Uterus (tissue), 4 donors: ENCODE results near the gene POLE. TPM values are rescaled to one million over a fixed set of nuclear protein-coding genes. Genes with fewer than 3 reads are reported as not detected.
A peak's percentile ranks its signal among the peaks of the same experiment; 100 is the strongest.

Experiments
- DNase-seq, 2 donors: peaks; one replicate each; pipeline ENCODE4 v3.0.0-alpha.2; 2019 to 2020
- H3K27ac ChIP-seq, 2 donors: fragments of 200-600 bp; sonication (generic); 1 replicate in 1 of 2; 2 replicates in 1 of 2; pipeline ENCODE4 v1.5.1; 2016 to 2018
- H3K27me3 ChIP-seq, 2 donors: fragments of 200-600 bp; sonication (generic); one replicate each; pipeline ENCODE4 v1.5.1; 2018 to 2019; ENCODE audit warnings: control low read depth in 1 of 2
- H3K36me3 ChIP-seq, 2 donors: fragments of 200-600 bp; sonication (generic); one replicate each; pipeline ENCODE4 v1.5.1; 2019; ENCODE audit warnings: control low read depth in 1 of 2
- H3K4me1 ChIP-seq, 2 donors: fragments of 200-600 bp; sonication (generic); one replicate each; pipeline ENCODE4 v1.5.1; 2018 to 2019; ENCODE audit warnings: control low read depth in 1 of 2
- H3K4me3 ChIP-seq, 2 donors: fragments of 200-600 bp; sonication (generic); 1 replicate in 1 of 2; 2 replicates in 1 of 2; pipeline ENCODE4 v1.5.1; 2018 to 2019; ENCODE audit warnings: mild to moderate bottlenecking in 1 of 2
- H3K9me3 ChIP-seq, 2 donors: fragments of 200-600 bp; sonication (generic); one replicate each; pipeline ENCODE4 v1.5.1; 2019; ENCODE audit warnings: control low read depth in 1 of 2
- POLR2A ChIP-seq, 2 donors: fragments of 450-650 bp; IDR thresholded peaks; one replicate each; pipeline ENCODE4 v1.6.1; 2016; ENCODE audit warnings: antibody characterized with exemption in 2 of 2, mild to moderate bottlenecking in 1 of 2, moderate library complexity in 1 of 2
- intact Hi-C: fragments of 100-400 bp; cut with DNase I; formaldehyde crosslinking; loops from one replicate; pipeline ENCODE4 v1.15.1; 2023; ENCODE audit warnings: low total_unique reads
- total RNA-seq, 4 donors: library from RNA; depleted of rRNA in 3 of 4; stranded (reverse); fragments of >200 nt in 3 of 4; gene quantifications; one replicate each; pipeline versions ENCODE4 v1.1.0 to v1.2.4, GENCODE V29; 2014 to 2023
- TF ChIP-seq, protein P1 (sequence below), 4 experiments: fragments of 200-600 bp in 2 of 4; fragments of 450-650 bp in 2 of 4; sonication (generic) in 2 of 4; IDR thresholded peaks; one replicate each; pipeline ENCODE4 v1.5.1; 2016 to 2019; ENCODE audit warnings: antibody characterized with exemption in 4 of 4, mild to moderate bottlenecking in 2 of 4, moderate library complexity in 1 of 4
- donor health status: DM: yes; HTN: yes; CAD: no.

The POLE gene
- total RNA-seq, 4 donors from 2014 or later: 7.7 to 71.3 (median 28.8) TPM

DNA sequence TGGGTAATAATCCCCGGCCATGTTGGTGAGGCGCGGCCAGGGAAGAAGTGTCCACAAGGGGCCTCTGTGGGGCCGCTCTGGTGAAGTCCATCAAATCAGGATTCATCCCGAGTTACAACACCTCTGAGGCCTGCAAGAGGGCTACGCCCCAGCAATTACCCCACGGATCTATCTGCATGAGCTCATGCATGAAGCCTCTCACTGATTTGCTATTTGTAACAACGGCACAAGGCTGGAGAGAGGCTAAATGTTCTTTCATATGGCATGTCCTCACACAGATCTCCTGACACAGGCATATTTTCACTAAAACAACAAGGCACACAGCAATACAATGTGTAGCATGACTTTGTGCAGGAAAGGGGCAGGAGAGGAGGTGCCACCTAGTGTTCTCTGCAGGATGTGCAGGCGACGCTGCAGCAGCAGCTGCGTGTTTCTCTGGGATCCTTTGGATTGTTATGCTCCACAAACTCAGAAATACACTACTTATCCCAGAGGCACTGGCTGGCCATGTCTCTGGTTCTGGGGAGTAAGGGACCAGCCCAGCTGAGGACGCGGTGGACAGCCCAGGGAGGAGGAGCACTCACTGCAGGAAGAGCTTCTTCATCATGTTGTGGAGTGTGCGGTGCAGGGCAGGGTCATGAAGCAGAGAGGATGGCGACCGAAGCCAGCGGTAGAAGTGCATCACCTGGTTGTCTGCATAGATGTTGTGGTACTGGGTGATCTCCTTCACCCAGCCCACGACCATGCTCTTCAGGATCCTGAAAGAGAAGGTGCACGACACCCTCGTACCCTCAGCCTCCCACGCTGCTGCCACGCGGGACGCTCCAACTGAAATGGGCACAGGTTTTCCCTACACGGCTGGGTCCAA is 48.4 kb downstream of the POLE start:
- H3K9me3 ChIP-seq: no peaks in the 10 kb centered on the region
- peak; percentile 35 to 58 for DNase-seq
- no peak overlapping the region for H3K27ac ChIP-seq
- no peak overlapping the region for H3K4me3 ChIP-seq
- H3K36me3 ChIP-seq: no peaks in the 10 kb centered on the region
- TF ChIP-seq POLR2A (IDR thresholded peaks at IDR 0.05): no peak
- TF ChIP-seq, protein P1, sequence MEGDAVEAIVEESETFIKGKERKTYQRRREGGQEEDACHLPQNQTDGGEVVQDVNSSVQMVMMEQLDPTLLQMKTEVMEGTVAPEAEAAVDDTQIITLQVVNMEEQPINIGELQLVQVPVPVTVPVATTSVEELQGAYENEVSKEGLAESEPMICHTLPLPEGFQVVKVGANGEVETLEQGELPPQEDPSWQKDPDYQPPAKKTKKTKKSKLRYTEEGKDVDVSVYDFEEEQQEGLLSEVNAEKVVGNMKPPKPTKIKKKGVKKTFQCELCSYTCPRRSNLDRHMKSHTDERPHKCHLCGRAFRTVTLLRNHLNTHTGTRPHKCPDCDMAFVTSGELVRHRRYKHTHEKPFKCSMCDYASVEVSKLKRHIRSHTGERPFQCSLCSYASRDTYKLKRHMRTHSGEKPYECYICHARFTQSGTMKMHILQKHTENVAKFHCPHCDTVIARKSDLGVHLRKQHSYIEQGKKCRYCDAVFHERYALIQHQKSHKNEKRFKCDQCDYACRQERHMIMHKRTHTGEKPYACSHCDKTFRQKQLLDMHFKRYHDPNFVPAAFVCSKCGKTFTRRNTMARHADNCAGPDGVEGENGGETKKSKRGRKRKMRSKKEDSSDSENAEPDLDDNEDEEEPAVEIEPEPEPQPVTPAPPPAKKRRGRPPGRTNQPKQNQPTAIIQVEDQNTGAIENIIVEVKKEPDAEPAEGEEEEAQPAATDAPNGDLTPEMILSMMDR (IDR thresholded peaks at IDR 0.05): peak; percentile 39 to 51 (median 46)
- no peaks in the 10 kb centered on the region for H3K4me1 ChIP-seq
- no peaks in the 10 kb centered on the region for H3K27me3 ChIP-seq
- intact Hi-C loops: no loop called here

DNA sequence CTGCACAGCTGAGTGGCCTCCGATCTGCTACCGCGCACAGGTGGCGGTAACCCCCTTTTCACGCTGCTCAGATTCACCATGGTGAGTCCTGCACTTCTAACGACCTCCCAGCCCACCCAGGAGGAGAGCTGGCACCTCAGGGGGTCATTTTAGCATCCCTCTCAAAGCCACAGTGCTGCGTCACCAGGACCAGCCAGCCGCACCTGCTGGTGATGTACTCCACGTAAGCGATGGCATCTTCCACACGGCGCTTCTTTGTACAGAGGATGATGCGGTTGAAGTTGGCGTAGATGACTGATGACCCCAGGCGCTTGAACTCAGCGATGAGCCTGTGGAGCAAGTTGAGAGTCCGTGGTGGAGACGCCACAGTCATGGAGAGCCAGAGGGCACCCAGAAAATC is 49.3 kb downstream of the POLE start:
- H3K27me3 ChIP-seq: no peaks in the 10 kb centered on the region
- intact Hi-C loops: no loop called here
- H3K36me3 ChIP-seq: no peaks in the 10 kb centered on the region
- H3K4me3 ChIP-seq: no peak overlapping the region
- H3K27ac ChIP-seq: no peak overlapping the region
- TF ChIP-seq, protein P1 (IDR thresholded peaks at IDR 0.05): no peak
- no peak for TF ChIP-seq POLR2A (IDR thresholded peaks at IDR 0.05)
- DNase-seq: no peak
- H3K4me1 ChIP-seq: no peaks in the 10 kb centered on the region
- no peaks in the 10 kb centered on the region for H3K9me3 ChIP-seq

DNA sequence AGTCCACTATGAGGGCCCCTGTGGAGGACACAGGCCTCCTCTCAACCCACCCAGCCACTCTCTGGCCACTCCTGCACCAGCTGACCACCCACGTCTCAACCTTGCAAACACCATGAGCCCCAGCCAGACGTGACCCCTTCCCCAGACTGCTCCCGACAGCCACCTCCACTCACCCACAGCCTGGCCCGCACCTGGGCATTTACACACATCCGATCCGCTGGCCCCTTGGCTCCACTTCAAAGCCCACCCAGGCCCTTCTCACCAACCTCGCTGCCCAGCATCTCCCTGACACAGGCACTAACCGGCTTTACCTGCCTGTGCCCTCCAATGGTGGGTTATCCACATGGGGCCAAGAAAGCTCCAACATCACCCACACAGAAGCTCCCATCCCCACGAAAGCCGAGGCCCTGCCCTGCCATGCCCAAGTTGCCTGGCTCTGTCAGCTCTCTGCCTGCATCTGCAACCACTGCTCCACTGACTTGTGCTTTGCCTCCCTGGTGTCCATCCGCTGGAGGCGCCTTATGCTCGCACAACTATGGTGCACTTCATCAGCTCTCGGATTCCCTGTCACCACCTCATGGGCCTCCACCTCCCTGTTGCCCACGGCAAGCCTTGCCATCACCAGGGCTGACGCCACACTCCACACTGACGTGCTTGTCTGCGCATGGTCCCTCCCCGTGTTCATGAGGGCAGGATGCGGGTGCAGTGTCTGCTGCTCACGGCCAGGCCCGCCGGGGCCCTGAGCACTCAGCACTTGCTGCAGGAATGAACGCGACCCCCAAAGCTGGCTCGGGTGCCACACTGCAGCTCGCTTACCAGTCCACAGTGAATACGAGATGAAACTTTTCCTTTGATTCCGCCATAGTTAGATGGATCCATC is 51.8 kb downstream of the POLE start:
- Histone ChIP-seq H3K9me3 (no peaks in the 10 kb centered on the region), H3K36me3 (no peaks in the 10 kb centered on the region), H3K27ac (no peak overlapping the region), H3K4me3 (no peak overlapping the region), H3K27me3 (no peaks in the 10 kb centered on the region), H3K4me1 (no peaks in the 10 kb centered on the region)
- DNase-seq: no peak
- TF ChIP-seq POLR2A (IDR thresholded peaks at IDR 0.05): no peak
- TF ChIP-seq, protein P1 (IDR thresholded peaks at IDR 0.05): no peak
- intact Hi-C loops: no loop called here

DNA sequence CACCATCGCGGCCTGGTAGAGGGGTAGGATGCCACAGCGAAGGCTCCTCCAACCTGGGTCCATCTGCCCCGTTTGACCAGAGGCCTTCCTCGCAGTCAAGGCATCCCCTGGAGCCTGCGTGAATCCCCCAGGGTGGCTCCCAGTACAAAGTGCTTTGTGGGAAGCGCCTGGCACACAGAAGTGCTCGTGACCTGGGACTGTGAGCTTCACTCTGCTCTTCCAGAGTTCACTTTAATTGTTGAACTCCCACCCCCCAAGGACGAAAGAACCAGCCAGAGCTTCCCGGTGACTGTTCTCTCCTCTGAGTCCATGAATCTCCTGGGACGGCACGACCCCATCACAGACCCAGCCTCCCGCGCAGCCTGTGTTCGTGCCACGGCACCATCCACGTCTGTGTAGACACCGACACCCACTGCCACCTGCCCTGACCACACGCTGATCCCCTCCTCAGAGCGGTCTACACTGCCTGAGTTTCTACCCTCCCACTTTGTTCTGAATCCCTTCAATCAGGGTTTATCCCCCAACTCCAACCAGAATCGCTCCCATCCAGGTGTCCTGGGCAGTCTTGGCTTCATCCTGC is 52.6 kb downstream of the POLE start:
- Histone ChIP-seq H3K27ac (no peak overlapping the region), H3K36me3 (no peaks in the 10 kb centered on the region), H3K27me3 (no peaks in the 10 kb centered on the region), H3K4me3 (no peak overlapping the region), H3K9me3 (no peaks in the 10 kb centered on the region), H3K4me1 (no peaks in the 10 kb centered on the region)
- no peak for DNase-seq
- no peak for TF ChIP-seq POLR2A (IDR thresholded peaks at IDR 0.05)
- TF ChIP-seq, protein P1 (IDR thresholded peaks at IDR 0.05): no peak
- intact Hi-C loops: no loop called here
